Stimulated activated CD4-positive, alpha-beta T cell treated with anti-CD3 and anti-CD28 coated beads, Interleukin-15, amount 100 ng/mL, for 1 hour (primary cell): Measurements from ENCODE around the gene MYL3.

Experiments
- DNase-seq, 2 donors: peaks; one replicate each; pipeline ENCODE4 v3.0.0-alpha.2; 2020; ENCODE audit warnings: low read depth in 1 of 2, low spot score in 1 of 2

Gene MYL3

DNA sequence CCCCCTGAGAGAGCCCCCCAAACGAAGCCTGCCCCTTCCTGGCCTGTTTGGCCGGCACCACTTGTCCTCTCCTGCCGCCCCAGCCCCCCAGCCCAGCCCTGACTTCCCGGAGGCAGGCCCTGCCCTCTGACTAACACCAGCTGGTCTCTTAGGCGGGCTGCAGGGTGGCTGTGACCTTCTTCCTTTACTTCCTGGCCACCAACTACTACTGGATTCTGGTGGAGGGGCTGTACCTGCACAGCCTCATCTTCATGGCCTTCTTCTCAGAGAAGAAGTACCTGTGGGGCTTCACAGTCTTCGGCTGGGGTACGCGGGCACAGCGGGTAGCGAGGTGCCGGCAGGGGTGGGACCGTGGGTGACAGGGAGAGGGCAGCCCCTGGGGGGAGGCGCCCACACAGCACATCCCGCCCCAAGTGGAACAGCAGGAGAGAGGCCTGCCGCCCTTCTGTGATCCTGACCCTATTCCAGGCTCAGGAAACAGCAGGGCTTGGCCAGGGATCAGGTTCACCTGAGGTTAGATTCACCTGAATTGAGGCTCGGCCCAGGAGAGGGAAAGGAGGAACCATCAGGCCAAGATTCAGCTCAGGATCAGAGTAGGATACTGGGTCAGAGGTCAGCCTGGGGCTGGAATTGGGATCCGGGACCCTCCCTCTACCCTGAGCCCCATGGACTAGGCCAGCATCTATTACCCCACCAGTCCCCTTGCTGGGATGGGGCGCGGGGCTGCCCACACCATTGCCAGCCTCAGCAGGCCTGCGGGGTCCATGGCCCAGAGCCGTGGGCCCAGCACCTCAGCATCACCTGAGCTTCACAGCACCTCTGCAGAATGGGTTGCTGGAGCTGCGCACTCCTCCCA is 36.1 kb upstream of the MYL3 start:
- no peak for DNase-seq

DNA sequence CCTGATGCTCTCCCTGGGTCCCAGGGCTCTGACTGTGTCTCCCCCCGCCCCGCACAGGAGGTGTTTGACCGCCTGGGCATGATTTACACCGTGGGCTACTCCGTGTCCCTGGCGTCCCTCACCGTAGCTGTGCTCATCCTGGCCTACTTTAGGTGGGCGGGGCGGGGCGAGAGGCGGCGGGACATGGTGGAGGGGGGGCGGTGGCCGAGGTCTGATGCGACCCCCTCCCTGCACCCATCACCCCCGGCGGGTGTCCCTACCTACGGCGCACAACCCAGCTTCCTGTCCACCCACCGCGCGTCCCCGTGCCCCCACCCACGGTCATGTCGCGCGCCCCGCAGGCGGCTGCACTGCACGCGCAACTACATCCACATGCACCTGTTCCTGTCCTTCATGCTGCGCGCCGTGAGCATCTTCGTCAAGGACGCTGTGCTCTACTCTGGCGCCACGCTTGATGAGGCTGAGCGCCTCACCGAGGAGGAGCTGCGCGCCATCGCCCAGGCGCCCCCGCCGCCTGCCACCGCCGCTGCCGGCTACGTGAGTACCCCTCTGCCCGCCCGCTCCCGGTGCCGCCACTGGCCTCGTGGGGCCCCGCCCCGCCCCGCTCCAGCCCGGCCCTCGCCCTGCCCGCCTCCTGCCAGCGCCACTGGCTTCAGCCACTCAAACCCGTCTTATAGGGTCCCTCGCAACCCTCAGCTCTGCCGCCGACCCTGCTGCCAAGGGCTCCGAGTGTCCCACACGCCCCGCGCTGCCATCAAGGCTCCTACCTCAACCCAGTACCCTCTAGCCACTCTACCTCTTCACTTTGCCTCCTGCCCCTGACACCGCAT is 35.3 kb upstream of the MYL3 start:
- no peak for DNase-seq

DNA sequence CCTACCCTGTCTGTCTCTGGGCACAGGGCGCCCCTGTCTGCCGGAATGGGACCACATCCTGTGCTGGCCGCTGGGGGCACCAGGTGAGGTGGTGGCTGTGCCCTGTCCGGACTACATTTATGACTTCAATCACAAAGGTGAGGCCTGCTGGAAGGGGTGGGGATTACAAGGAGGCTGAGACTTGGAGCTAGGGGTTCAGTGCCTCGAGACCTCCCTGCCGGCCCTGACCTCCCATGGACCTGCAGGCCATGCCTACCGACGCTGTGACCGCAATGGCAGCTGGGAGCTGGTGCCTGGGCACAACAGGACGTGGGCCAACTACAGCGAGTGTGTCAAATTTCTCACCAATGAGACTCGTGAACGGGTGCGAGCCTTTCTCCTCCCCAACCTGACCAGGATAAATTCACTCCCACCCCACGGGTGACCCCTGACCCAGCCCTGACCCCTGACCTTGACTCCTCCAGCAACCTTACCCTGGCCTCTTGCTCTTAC is 34.6 kb upstream of the MYL3 start:
- no peak for DNase-seq

DNA sequence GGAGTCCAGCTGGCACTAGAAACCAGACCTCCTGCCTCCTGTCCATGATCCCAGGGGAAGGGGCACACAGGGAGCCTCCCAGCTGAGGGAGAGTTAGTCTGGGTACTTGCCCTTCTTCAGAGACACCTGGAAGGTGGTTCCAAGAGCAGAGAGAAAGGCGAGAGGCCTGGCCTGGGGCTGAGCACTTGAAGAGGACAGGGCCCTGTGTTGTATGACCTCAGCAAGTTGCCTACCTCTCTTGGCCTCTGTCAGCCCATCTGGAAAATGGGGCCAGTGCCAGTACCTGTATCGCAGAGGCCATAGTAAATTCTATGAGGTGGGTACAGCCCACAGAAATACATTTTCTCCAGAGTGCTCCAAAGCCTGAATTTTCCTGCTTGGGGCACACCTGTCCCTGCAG is 33.8 kb upstream of the MYL3 start:
- no peak for DNase-seq

DNA sequence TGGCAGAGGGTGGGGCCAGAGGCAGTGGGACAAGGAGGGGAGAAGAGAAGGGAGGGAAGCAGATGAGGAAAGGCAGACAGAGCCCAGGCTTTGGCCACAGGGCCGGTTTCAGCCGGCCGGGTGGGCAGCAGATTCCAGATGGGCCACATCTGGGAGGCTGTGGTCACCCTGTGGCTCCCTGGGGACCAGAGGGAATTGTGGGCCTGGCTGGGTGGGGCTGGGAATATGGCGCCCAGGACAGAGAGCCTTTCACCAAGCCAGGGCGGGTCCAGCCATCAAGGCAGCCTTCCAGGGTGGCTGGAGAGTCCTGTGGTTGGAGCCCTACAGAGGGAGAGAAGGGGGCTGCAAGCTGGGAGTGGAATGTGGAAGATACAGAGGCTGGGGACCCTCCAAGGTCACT is 33.1 kb upstream of the MYL3 start:
- DNase-seq = no peak

DNA sequence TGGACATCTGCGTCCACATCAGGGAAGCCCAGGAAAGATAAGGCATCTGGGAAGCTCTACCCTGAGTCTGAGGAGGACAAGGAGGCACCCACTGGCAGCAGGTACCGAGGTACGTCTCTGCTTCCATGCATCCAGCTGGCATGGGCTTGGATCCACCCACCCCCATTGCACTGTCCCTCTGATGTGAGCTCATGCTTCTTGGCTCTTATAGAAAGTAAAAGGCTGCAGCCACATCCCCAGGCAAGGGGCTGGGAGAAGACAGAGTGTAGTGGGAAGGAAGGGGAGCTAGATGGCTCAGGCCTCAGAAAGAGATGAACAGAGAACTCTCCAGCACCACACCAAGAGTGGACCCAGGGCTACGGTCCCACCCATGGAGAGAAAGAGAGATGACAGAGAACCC is 32.5 kb upstream of the MYL3 start:
- no peak for DNase-seq

DNA sequence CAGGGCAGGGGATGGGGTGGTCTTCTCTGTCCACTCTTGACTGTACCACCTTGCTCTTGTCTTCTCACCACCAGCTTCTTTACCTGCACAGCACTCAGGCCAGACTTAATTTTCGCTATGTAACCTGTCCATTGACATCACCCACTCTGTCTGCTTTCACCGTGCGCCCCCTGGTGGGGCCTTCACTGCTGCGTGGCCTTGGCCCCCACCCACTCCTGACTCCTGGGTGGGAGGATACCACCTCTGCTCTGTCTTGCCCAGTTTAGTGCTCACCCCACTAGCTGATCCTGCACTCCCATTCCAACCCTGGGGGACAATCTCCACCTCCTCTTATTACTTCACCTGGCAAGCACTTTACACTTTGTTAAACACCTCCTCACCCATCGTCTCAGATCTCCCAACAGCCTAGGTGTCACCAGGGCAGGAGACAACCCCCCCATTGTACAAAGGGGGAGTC is 32.0 kb upstream of the MYL3 start:
- peak; percentile 57 to 73 for DNase-seq

DNA sequence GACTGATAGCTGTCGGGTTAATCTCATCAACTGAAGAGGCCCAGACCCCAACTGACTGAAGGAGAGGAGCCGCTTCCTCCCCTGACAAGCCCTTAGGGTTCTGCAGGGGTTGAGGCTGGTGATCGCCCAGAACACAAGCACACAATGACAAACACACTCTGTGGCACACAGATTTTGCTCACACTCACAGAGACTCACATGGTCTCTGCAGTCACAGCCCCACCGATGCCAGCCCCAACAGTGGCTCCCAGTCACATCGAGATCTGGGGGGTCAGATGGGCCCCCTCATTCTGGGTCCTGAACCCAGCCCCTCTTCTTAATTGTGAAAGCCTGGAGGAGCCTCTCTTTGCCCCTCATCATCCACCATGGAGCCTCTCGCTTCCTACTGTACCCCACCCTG is 31.0 kb upstream of the MYL3 start:
- no peak for DNase-seq

DNA sequence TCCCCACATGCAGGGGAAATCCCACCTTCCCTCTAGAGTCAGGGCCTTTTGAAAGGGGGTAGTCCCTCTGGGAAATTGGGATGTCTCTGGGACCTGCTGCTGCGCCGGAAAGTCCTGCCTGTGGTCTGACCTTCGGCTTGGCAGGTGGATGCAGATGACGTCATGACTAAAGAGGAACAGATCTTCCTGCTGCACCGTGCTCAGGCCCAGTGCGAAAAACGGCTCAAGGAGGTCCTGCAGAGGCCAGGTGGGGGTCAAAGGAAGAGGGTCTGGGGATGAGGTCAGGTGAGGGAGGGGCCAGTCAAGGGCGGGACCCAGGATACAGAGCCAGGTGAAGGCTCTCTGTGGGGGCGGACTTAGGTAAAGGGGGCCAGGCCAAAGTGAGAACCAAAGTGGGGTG is 30.5 kb upstream of the MYL3 start:
- no peak for DNase-seq

DNA sequence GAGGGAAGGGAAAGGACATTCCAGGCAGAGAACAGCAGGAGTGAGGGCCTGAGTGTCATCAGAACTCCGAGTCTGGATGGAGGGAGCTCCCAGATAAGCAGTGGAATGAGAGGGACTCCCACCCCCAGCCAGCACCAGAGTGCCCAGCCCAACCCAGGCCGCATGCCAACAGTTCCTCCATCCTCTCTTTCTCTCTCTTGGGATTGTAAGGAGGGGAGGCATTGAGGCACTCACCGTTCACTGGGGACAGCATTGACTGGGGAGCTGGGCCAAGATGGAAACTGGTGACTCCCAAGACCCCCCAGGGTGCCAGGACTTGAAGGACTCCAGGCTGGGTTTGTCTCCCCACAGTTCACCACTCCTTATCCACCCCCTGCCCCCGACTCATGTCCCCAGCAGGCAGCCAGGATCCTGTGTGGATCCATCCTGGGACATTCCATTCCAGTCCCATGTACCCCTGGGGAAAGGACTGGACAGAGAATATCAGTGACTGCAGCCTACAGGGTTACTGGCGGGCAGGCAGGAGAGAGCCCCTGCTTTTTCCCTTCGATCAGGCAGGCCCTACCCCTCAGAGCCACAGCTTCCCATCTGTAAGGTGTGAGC is 30.0 kb upstream of the MYL3 start:
- DNase-seq = no peak

DNA sequence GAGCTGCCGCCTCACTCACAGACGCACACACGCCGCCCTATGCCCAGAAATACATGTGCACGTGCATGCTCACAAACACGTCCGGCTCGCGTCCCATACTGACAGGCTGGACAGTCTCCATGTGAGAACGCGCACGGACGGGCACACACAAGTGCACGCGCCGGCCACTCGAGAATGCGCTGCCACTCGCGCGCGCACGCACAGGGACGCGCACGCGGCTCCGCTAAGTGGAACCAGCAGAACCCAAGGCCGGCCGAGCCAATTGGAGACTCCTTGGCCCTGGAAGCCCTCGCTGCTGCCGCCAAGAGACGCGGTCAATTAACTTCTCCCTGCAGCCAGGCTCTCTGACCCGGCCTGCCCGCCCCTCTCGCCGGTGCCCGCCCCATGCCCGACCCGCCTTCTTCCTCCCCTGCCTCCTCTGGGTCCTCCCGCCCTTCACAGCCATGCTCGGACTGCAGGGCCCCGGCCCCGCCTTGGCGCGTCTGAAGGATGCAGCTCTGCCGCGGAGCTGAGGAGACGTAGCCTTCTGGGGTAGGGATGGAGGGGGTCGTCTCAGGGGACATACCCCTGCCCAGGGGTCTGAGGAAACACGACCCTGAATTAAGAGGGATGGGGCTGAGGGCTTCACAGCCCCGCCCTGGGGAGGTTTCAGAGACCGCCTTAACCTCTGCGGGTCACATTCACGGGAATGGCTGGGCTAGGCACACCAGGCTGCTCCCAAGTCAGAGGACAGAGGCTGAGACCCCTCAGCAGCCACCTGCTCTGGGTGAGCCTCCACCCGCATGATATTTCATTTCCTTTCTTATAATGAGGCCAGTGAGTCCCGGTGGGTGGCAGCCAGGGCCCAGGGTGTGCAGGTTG is 29.3 kb upstream of the MYL3 start:
- DNase-seq = no peak

DNA sequence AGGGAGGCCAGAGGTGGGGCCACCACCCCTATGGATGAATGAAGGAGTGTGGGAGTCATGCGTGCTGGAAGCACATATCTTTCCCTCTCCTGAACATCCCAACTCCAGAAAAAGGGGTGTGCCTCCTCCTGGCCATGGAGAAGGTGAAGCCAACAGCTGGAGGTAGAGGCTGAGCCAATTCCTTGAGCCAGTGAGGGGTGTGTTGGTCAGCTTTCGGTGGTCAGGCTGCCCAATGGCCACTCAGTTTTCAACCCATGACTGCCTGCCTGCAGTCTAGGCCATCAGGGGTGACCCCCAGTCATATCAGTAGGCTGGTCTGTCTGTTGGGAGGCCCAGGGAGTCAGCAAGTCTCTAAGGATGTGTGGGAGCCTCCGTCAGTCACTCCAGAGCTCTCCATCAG is 27.9 kb upstream of the MYL3 start:
- no peak for DNase-seq

DNA sequence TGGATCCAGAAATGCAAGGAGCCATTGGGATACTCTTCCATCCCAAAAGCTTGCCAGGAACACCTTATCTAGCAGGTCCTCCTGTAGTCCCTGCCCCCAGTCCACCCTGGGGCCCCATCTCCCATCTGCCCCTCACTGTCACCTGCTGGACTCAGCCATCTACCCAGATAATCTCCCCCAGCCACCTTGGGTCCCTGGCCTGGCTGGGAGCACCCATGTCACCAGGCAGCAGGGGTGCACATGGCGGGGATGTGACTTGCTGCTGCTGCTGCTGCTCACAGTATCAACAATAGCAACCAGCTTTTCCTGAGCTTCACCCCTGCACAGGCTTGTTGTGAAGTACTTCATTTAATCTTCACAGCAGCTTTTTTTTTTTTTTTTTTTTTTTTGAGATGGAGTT is 26.9 kb upstream of the MYL3 start:
- DNase-seq = no peak

DNA sequence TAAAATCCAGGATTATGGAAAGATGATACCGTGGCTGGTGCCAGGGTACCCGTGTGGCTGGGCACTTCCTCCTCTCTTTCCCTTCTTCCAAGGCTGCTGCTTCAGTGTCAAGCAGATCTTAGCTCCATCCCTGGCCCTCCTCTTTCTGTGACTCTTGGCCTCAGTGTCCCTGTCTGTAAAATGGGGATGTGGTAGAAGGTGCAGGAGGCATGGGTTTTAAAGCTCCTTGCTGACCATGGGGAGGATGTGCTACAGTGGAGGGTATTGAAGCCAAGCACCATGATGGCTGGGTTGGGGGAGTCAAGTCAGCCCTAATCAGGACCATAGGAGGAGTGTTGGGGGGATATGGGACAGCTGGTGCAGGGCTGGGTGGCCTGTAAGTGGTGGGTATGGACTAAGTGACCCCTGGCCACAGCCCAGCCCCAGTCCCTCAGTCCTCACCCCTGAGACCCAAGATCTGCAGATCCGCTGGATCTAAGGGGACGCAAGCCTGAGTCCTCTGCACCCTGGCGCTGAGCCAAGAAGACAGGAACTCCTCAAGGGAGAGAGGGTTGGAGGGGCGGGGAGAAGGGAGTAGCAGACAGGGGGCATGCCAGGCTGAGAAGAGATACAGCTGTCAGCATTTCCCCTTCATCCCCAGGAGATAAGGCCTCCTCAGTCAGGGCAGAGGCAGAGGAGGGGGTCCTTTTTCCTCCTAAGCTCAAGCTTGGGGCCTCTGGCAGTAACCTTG is 26.3 kb upstream of the MYL3 start:
- no peak for DNase-seq

DNA sequence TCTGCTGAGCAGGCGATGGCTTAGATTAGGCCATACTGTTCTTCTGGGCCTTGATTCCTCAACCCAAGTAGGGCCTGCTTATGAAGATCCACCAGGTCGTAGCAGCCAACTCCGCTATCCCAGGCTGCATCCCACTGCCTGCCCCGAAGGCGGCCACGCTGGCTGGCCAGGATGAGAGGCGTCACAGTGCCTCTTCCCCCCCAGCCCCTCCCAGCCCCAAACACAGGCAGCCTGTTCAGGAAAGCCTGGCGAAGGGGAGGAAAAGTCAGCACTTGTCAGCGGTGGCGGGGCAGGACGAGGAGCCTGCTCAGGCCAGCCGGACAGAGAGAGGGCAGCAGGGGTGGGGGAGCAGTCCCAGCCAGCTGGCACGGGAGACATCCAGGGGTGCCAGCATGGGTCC is 25.5 kb upstream of the MYL3 start:
- DNase-seq = no peak

DNA sequence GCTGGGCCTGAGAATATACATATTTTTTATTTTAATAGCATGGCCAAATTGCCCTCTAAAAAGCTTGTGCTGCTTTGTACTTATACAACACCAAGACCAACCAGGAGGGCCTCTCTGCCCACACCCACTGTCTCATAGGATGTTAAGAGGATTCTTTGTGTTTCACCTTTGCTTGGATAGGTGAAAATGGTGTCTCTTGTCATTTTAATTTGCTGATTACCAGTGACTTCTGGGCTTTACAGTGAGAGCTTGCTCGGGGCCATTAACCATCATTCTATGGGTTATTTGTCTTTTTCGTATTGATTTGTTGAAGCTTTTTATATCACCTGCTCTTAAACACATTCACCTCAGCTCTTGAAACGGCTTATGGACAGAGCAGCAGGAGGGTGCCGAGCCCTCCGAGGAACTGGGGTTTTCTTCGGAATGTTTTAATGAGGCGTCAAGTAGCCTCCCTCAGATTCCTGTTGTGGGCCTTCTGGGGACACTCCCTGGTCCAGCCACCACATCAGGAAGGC is 24.8 kb upstream of the MYL3 start:
- no peak for DNase-seq

DNA sequence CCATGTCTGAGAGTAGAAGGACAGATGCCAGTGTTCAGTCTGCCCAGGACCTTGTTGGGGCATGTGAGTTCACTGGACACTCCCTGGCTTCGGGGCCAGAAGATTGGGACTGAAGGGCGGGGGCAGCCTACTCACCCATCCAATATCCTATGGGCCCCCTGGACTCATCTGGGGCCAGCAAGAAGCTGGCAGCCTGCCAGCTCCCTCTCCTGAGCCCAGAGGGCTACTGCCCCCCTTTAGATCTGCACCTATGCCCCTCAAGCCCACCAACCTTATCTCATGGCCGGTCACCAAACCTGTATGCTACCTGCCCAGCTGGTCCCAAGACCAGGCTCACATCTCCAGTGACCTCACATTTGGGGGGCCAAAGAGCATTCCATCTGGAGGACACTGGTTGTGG is 22.4 kb upstream of the MYL3 start:
- no peak for DNase-seq

DNA sequence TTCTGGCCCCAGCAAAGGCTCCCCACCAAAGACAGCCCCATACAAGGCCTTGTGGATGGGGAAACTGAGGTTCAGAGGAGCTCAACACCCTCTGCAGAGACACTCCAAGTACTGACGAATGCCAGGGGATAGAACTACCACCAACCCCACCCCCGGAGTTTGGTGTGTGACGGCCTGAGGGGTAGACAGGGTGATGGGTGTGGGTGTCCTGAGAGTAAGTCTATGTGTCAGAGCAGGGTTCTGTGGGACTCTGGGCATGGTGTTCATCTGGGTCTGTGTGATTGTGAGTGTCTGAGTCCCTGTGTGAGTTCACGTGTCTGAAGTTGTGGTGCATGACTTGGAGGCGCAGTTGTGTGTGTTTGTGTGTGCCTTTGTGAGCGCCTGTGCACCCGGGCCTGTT is 21.7 kb upstream of the MYL3 start:
- DNase-seq = no peak

DNA sequence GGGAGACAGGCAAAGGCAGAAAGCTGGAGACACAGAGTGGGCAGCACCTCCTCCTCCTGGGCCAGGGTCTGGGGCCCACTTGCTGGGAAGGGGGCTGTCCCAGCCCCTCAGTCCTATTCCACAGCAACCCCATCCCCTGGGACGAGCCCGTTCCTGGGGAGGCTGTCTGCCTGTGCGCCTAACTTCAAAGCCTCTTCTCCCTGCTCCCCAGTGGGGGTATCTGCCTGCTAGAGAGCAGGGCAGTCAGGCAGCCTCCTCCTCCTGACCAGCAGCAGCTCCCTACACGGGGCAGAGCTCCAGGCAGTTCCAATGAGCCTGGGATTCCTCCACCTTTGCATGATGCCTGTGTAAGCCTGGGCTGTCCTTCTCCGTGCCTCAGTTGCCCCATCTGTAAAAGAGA is 21.2 kb upstream of the MYL3 start:
- no peak for DNase-seq

DNA sequence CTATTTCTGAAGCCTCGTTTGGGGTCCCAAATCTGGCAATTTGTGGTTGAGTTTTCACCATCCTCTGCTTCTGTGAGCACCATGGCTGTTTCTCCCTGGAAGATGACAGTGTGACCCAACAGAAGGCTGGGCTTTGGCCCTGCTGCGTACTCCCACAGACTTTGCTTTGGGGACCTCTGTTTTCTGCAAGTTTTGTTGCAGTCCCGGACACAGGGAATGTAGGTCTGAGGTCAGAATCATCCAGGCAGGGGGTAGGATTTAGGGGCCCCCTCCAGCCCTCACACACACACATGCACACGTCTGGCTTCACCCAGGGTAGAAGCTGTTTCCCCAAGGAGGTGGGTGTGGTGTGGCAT is 20.6 kb upstream of the MYL3 start:
- no peak for DNase-seq
